ENCODE results near the gene DOLPP1. TPM values are rescaled to one million over a fixed set of nuclear protein-coding genes. Genes with fewer than 3 reads are reported as not detected.

DOLPP1 gene
- total and polyA plus RNA-seq, 8 donors, result 4.2 to 10.5 (median 6.7) TPM

- TF ChIP-seq CTCF (IDR thresholded peaks at IDR 0.05), result no peak
- H3K27ac ChIP-seq, result peak overlapping the region in 3 of 4 donors; percentile 28 to 97 (median 44)
- peaks cover 18 to 34% (median 24%) of the 10 kb centered on the region in 3 donors for H3K4me1 ChIP-seq
- no peak for ATAC-seq
- FAIRE-seq, result no peak
- no peaks in the 10 kb centered on the region for H3K9me3 ChIP-seq
- peak in 3 of 6 donors; percentile 40 to 55 (median 52) for DNase-seq
- WGBS, 2 donors, result 64 to 80% methylated on average over 13 of the region's 13 CpGs
- no peak overlapping the region for H3K4me3 ChIP-seq
- intact Hi-C loops (cut with DNase I), result no loop called here
- no peaks in the 10 kb centered on the region for H3K27me3 ChIP-seq
- peaks cover 0 to 3% (median 0%) of the 10 kb centered on the region in 3 donors for H3K36me3 ChIP-seq
Measured at GRCh38 chr9:129107651-129108050, 26.7 kb downstream of the DOLPP1 start.

DNA sequence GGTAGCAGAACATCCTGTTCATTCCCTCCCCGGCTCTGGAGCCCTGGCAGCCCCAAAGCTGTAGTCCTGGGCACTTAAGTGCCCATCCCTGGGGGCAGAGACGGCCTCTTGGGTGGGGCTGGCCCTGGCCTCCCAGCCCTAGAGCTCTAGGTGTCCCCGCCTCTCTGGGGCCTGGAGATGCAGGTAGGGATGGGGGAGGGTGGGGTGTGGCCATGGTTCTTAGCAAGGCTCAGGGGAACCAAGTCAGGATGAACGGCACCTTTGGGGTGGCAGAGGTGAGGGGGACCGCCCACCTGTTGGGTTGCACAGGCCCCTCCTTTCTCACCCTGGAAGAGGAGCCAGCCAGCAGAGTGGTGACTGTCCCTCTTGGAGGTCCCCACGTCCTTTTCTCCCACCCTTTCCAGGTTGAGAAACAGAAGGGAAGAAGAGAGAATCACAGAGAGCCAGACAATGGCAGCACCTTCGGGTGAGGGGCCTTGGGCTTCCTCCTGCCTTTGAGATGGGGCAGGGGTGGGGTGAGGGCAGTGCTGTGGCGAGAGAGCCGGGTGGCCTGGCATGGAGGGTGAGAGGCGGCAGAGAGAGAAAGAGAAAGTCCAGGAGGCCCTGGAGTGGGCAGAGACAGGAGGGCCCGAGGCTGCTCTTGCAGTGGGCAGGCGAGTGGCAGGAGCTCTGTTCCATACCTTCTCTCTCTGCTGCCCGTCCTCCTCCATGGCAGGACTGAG is 27.3 kb downstream of the DOLPP1 start:
- intact Hi-C loops (cut with DNase I), result no loop called here
- Histone ChIP-seq H3K4me3 (peak overlapping the region in 2 of 4 donors; percentile 67 to 93), H3K9me3 (no peaks in the 10 kb centered on the region), H3K36me3 (peaks cover 0 to 3% (median 0%) of the 10 kb centered on the region in 3 donors), H3K27ac (peak overlapping the region in 3 of 4 donors; percentile 46 to 97 (median 97)), H3K4me1 (peaks cover 15 to 29% (median 18%) of the 10 kb centered on the region in 3 donors), H3K27me3 (no peaks in the 10 kb centered on the region)
- ATAC-seq (no peak), FAIRE-seq (no peak), DNase-seq (peak in 4 of 6 donors; percentile 37 to 69 (median 46))
- WGBS, 2 donors, result 49 to 66% methylated on average over 12 to 13 of the region's 13 CpGs
- TF ChIP-seq CTCF (IDR thresholded peaks at IDR 0.05), result no peak

DNA sequence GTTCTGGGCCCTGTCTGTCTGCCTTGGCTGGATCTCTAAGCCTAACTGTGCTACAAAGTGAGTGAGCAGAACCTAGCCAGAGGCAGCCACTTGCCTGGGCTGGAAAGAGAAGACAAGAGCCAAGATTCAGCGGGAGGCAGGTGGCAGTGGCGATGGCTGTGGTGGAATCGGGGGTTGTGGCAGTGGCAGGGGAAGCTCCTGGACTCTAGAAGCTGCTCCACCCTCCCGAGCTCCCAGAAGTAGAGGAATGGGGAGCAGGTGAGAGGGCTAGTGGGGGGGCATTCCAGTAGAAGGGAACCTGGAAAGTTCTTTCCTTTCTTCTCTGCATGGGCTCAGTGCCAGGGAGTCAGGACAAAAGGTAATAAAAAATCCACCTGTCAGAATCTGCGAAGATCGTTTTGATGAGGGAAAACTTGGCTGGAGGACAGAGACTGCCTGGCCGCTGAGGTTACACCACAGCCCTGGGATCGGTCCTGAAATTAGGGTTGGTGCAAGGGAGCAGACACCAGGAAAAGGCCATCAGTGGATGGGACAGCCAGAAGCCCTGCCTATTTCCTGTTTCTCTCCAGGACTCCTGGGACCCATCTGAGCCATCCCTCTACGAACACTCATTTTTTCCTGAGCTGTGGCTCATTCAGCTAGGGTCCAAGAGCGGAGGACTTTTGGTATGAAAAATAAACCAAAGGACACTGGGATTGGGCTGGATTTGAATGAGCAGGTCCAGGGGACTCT is 28.1 kb downstream of the DOLPP1 start:
- H3K4me1 ChIP-seq, result peaks cover 11 to 27% (median 15%) of the 10 kb centered on the region in 3 donors
- intact Hi-C loops (cut with DNase I), result no loop called here
- H3K27me3 ChIP-seq, result no peaks in the 10 kb centered on the region
- peak overlapping the region in 3 of 4 donors; percentile 46 to 97 (median 97) for H3K27ac ChIP-seq
- TF ChIP-seq CTCF (IDR thresholded peaks at IDR 0.05), result no peak
- peak overlapping the region in 3 of 4 donors; percentile 67 to 95 (median 93) for H3K4me3 ChIP-seq
- DNase-seq (peak in 5 of 6 donors; percentile 71 to 76 (median 74)), FAIRE-seq (no peak), ATAC-seq (peak in 1 of 4 donors; percentile 3)
- no peaks in the 10 kb centered on the region for H3K9me3 ChIP-seq
- H3K36me3 ChIP-seq, result peaks cover 0 to 3% (median 0%) of the 10 kb centered on the region in 3 donors
- WGBS, 2 donors, result 22% methylated on average over 10 of the region's 10 CpGs

GRCh38 chr9:129109537-129109903 is 28.6 kb downstream of the DOLPP1 start:
- intact Hi-C loops (cut with DNase I), result no loop called here
- DNase-seq, result peak in 5 of 6 donors; percentile 41 to 72 (median 50)
- peak overlapping the region in 2 of 4 donors; percentile 97 for H3K27ac ChIP-seq

More at GRCh38 chr9:129109537-129109903, 28.6 kb downstream of the DOLPP1 start:
- ATAC-seq (peak in 2 of 4 donors; percentile 1 to 4), FAIRE-seq (no peak)
- WGBS, 2 donors, result 23 to 36% methylated on average over 7 of the region's 7 CpGs
- Histone ChIP-seq H3K36me3 (peaks cover 0 to 3% (median 0%) of the 10 kb centered on the region in 3 donors), H3K4me3 (peak overlapping the region in 3 of 4 donors; percentile 67 to 95 (median 93)), H3K4me1 (peaks cover 8 to 31% (median 21%) of the 10 kb centered on the region in 3 donors), H3K9me3 (no peaks in the 10 kb centered on the region), H3K27me3 (no peaks in the 10 kb centered on the region)
- no peak for TF ChIP-seq CTCF (IDR thresholded peaks at IDR 0.05)

Data from pancreas (tissue), 10 donors.